Measurements from ENCODE around the gene DEAF1.

DNA sequence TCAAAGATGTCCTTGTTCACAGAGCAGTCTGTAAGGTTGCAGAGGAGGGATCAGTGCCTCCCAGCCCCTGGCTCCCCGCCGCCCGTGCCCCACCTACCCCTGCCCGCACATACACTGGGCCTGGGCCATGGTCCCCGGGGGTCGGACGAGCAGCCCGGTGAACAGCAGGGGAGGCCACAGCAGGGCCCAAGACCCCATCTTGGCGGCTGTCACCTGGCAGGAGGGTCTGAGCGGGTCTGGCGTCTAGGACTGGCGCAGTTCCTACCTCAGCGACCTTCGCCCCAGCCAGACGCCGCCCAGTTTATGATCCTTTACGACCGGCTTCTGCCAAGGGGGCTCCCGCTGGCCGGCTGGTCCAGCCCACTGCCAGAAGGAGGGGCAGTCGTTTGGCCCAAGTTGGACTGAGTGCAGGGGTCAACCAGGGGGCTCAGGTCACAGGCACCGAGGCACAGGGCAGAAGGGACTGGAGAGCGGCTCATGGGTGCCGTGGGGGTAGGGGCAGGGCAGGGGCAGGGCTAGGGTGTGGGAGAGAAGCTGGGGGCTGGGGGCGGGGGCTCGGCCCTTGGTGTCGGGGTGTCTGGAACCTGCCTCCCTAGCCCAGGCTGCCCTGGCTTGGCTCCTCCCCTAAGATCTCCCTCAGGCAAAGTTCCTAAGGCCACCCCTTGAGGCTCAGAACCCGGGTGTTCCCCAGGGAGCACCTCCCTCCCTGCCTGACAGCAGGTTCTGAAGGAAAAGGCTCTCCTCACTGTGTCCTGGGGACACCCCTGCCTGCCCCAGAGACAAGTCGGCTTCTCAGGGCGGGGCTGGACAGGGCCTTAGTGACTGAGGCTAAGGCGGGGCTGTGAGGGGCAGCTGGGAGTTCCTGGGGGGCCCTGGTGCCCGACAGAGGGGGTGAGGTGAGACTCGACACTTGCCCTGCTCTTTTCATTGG lies 70.1 kb downstream of the DEAF1 start, which contains the start of gene CDHR5:
- TF ChIP-seq TAF1 (IDR thresholded peaks at IDR 0.05; ENCODE audit: borderline replicate concordance, low read depth, low read length) (no peak), CBX5 (IDR thresholded peaks at IDR 0.05; ENCODE audit: low read depth) (no peak), MYC (IDR thresholded peaks at IDR 0.05; ENCODE audit: insufficient read depth, insufficient read length, insufficient replicate concordance, low read length, severe bottlenecking) (no peak)
- TF ChIP-seq, protein P1, sequence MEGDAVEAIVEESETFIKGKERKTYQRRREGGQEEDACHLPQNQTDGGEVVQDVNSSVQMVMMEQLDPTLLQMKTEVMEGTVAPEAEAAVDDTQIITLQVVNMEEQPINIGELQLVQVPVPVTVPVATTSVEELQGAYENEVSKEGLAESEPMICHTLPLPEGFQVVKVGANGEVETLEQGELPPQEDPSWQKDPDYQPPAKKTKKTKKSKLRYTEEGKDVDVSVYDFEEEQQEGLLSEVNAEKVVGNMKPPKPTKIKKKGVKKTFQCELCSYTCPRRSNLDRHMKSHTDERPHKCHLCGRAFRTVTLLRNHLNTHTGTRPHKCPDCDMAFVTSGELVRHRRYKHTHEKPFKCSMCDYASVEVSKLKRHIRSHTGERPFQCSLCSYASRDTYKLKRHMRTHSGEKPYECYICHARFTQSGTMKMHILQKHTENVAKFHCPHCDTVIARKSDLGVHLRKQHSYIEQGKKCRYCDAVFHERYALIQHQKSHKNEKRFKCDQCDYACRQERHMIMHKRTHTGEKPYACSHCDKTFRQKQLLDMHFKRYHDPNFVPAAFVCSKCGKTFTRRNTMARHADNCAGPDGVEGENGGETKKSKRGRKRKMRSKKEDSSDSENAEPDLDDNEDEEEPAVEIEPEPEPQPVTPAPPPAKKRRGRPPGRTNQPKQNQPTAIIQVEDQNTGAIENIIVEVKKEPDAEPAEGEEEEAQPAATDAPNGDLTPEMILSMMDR (IDR thresholded peaks at IDR 0.05 in 2 of 3, conservative IDR thresholded peaks at IDR 0.05 in 1 of 3; ENCODE audit: control insufficient read depth in 2 of 3, extremely low read depth in 1 of 3, insufficient read depth in 1 of 3, low read depth in 3 of 3, low read length in 3 of 3): no peak

Data from GM12878 (cell line).